ENCODE results near the gene INSR.

- no peak for TF ChIP-seq CTCF (IDR thresholded peaks at IDR 0.05)
- TF ChIP-seq POLR2A (IDR thresholded peaks at IDR 0.05) = no peak
Observed at GRCh38 chr19:7124782-7125181, 169.4 kb downstream of the INSR start.
